Activated CD4-positive, CD25-positive, alpha-beta regulatory T cell treated with anti-CD3 and anti-CD28 coated beads, Interleukin-2, amount 50 U/mL, for 72 hours (primary cell): ENCODE results near the gene KLK11.

Source experiments
- DNase-seq: peaks from one replicate; pipeline ENCODE4 v3.0.0; 2021

Gene KLK11

DNA sequence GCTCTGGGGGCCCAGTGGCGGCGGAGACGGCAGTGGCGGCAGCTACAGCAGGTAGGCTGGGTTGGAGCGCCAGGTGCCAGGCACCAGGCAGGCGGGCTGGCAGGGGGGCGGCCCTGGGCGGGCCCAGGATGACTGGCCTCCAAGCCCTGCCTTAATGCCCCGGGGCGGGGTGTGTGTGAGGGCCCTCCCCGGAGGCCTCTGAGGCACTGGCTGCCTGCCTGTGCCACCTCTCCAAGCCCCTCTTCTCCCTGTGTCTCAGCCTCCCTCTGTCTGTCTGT, at the start of gene KLK11:
KLK11 (minus strand) TSS at position 63 of the 278 bp plus-strand sequence. CDS start 985 bp downstream, outside the sequence.
- DNase-seq: no peak

DNA sequence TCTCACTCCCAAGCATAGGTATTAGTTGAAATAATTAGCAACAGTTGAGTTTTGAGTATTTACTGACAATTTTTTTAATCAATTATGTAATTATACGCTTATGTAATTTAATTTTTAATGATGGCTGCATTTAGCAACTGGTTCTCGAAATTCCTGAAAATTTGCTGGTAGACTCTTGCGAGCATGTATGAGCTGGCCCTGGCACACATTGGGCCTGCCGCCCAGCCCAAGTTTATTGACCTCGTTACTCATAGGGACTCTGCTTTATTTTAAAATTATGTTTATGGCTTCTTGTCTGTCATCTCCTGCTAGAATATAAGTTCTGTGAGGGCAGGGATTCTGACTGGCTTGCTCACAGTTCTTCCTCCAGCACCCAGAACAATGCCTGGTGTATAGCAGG, 49.6 kb upstream of the KLK11 start:
- DNase-seq: no peak

DNA sequence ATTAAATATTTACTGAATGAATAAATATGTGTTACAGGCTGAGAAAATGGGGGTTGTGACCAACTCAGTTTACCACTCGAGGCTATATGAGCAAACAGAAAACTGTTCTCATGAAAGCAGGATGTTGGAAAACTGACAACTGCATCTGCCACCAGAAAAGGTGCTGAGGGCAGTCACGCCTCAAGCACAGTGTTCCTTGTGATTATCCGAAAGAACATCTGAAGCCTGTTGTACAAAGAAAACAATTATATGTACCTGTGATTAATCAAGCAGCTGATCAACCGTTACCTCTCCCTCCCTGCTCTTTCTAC, 44.6 kb upstream of the KLK11 start:
- no peak for DNase-seq

DNA sequence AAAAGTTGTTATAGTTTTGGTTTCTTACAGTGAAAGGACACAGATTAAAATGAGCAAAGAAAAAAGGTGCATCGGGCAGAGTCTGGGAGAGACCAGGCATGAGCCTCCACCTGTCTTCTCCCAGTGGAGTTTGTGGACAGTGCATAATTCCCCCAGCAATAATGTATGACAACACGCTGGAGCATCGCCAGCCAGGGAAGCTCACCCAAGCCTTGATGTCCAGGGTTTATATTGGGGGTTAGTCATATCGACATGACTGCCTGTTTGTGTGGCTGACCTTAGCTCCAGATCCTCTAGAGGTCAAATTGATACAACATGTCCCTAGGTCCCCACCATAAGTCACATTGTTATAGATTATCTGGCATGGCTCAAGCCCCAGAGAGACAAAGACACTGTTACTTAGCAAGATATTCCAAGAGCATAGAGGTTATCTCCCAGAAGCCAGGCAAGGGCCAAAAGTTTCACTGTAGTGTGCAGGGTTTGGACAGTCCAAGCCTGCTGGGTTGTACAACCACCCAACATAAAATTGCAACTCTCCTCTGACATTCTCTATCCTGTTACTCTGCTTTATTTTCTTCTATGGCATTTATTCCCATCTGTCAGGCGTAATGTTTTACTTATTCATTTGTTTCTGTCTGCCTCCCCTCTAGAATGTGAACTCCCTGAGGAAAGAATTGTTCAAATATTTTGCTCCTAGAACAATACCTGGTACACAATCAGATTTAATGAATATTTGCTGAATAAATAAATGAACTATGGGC, 44.1 kb upstream of the KLK11 start:
- no peak for DNase-seq

GRCh38 chr19:51066393-51067186, 40.2 kb upstream of the KLK11 start:
- no peak for DNase-seq

GRCh38 chr19:51065221-51065960, 39.0 kb upstream of the KLK11 start:
- no peak for DNase-seq

DNA sequence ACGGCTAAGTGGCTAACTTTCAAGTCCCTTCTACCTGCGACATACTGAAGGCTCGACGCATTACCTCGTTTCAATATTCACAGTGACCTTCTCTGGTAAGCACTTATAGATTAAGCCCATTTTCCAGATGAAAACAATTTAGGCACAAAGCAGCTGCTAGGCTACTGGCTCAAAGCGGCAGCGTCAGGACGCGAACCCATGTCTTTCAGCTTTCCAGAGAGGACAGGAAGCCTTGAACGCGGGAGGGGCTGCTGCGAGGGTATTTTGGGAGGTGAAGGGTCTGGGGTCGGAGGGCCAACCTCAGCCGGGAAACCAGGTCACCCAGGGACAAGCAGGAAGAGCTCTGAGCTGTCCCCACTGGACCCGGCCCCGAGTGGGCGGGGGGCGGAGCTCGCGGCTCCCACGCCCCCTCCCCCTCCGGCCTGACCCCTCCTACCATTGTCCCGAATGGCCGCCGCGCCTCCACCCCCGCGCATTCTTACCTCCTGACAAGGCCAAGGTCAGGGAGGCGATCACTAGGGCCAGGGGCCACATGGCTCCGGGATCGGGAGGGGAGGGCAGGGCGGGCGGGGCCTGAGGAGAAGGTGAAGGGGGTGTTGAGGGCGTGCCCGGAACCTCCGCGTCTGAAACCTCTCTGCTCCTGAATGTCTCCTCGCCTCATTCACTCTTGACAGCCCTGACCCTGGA, 38.3 kb upstream of the KLK11 start, which contains the start of gene KLK13:
KLK13 (minus strand) TSS at position 559 of the 687 bp plus-strand sequence; CDS start at position 534, 25 bp downstream.
- no peak for DNase-seq

DNA sequence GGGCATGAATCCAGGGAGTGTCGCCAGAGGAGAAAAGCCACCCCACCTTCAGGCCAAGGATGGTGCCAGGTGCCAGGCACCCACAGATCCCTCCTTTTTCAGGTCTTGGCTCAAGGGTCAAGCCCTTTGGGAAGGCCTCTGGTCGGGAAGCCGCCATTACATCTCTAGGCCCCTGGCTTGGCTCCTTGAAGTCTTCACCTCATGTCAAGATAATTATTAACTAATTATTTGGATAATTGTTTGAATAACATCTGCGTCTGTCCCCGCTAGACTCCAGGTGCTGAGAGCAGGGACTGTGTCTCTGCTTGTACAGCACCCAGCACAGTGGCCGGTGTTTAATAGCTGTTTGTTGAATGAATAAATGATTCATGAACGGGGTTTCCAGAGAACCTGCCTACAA, 37.2 kb upstream of the KLK11 start:
- DNase-seq: no peak

DNA sequence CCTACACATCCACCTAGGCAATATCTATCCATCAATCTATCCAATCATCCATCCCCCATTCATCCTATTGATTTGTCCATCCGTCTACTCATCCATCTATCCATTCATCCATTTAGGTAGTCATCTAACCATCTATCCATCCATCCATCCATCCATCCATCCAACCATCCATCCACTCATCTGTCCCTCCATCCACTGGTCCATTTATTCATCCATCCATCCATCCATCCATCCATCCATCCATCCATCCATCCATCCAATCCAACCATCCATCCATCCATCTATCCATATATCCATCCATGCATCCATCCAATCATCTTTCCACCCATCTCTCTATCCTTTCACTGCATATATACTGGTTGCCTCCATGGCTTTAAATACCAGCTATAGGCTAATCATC, 34.6 kb upstream of the KLK11 start:
- DNase-seq: no peak

DNA sequence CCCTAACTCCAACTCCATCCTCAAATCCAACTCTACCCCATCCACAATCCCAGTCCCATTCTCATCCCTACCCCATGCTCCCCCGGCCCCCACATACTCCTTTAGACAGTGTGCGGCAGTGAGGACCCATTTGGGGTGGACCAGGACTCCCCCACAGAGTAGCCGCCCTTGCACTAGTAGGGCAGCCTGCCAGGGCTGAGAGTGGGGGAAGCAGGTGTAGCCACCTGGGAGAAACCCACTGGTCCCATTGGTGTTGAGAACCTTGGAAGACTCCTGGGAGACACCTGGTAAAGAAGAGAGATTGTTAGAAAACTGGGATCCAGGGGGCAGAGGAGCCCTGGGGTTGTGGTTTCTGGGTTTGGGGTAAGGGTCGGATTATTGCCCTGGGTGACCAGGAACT, 33.9 kb upstream of the KLK11 start:
- no peak for DNase-seq

GRCh38 chr19:51059715-51060114, 33.3 kb upstream of the KLK11 start:
- no peak for DNase-seq

DNA sequence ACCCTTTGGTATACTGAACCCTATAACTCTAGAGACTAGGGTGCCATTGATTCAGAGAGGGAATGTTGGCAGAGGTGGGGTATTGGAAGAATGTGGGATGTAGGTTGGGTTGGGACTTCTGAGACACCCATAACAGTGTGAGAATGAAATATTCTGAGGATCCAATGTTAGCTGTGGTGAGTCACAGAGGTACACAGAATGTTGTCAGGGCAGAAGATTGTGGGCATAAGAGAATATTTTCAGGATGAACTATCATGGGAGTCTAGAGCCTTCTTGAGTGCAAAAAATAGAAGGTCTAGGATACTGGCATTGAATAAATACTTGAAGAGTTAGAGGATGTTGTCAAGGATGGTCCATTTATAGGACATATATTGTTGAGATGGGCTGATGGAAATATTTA, 29.4 kb upstream of the KLK11 start:
- DNase-seq: no peak

DNA sequence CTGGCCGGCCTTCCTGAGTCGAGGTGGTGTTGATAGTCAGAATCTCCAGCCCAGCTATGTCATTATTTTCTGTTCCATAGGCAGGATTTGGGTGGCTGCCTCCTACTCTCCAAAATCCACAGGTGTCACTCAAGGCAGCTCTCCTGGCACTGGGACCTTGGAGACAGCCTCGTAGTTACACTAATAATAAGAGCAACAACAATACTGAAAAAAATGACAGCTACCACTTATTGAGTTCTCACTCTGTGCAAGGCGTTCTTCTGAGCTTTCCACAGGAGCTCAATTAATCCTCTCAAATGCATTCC, 20.6 kb upstream of the KLK11 start:
- no peak for DNase-seq

DNA sequence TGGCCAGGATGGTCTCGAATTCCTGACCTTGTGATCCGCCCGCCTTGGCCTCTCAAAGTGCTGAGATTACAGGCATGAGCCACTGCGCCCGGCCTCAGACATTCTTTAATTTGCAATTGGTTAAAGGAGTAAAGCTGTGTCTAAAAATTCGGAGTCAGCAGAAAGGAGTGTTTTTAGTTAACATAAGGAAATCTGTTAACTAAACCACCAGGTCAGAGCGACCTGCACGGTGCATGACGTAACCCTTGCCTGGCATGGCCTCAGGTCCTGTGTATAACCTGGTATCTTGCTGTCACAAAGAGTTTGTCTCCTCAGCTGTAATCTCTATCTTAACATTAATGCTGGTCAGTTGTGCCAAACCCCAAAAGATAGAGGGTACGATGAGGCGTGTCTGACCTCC, 17.9 kb upstream of the KLK11 start:
- DNase-seq: no peak

GRCh38 chr19:51043497-51043896, 17.1 kb upstream of the KLK11 start:
- DNase-seq: no peak

- no peak for DNase-seq
Observed at GRCh38 chr19:51040151-51040550, 13.7 kb upstream of the KLK11 start.

DNA sequence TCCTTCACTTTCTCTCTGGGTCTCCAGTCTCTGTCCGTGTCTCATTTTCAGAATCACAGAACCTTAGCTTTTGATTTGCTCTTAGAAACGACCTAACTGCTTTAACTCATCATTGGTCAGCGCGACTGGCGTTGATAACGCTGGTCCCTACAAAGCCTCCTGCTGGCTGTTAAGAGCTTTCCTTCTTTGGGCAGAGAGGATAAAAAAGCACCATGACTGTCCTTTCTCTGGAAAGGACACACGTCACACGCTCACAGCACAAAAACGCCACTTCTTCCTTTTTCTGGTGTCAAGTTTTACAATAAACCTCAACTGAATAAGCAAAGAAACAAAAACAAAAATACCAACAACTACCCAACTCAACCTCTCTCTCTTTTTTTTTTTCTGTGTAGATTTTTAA, 10.1 kb upstream of the KLK11 start:
- DNase-seq: no peak

DNA sequence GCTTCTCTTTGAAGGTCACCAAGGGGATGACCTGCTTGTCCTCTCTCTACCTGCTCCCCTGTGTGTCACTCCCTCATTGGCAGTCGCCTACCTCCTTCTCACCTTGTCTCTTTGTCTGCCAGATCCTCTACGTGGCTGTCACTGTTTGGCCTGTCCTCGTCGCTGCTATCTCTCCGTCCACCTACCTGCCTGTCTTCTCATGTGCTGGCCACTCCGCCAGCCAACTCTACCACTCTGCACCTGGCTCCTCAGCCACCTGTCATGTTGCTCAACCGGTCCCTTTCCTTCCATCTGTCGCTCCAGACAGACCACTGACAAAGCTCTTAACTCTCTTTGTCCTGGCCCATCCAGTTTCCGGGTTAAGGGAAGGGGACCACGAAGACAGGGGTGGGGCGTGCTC, 8.3 kb upstream of the KLK11 start, which contains the start of gene KLK12:
KLK12 (minus strand) TSS at position 299 of the 400 bp plus-strand sequence. CDS start 381 bp downstream, outside the sequence.
- DNase-seq: peak; percentile 13

DNA sequence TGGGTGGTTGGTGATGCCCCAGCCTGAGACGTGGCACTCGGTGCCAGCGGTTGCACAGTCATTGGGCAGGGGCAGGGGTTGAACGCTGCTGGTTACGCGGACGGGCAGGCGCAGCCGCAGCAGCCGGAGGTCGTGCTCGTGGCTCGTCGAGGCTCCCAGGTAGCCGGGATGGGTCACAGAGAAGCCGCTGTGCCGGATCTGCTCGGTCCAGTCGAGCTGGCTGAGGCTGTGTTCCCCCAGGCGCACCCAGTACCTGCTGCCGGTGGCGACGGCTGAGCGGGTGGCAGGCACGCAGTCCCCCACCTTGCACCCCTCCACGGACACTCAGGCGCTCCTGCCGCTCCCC, 5.4 kb upstream of the KLK11 start:
- DNase-seq: no peak

- peak; percentile 18 for DNase-seq
Observed at GRCh38 chr19:51031220-51031879, 4.9 kb upstream of the KLK11 start.

GRCh38 chr19:51030631-51031030, 4.2 kb upstream of the KLK11 start:
- DNase-seq: no peak

GRCh38 chr19:51029718-51030117, 3.3 kb upstream of the KLK11 start:
- DNase-seq: no peak

- DNase-seq: no peak
Observed at GRCh38 chr19:51027873-51028272, 1.5 kb upstream of the KLK11 start.
